Erythroblast (primary cell): Measurements from ENCODE around the gene TUBG2.

ENCODE experiments used
- GATA1 ChIP-seq: IDR thresholded peaks from 2 replicates; pipeline ENCODE4 v1.6.1; 2011; ENCODE audit warnings: low read depth, mild to moderate bottlenecking, control low read depth, low read length, moderate library complexity
- POLR2A ChIP-seq: IDR thresholded peaks from 2 replicates; pipeline ENCODE4 v1.6.1; 2011; ENCODE audit warnings: mild to moderate bottlenecking, low read length

GRCh38 chr17:42680331-42680808, 21.3 kb downstream of the TUBG2 start:
- TF ChIP-seq POLR2A (no peak), GATA1 (no peak)
